GM12878 (cell line): ENCODE results near the gene DONSON. TPM values are rescaled to one million over a fixed set of nuclear protein-coding genes. Genes with fewer than 3 reads are reported as not detected.
A peak's percentile ranks its signal among the peaks of the same experiment; 100 is the strongest.

Experiments
- CUX1 ChIP-seq: IDR thresholded peaks from 2 replicates; pipeline ENCODE4 v1.6.1; 2012; ENCODE audit warnings: improper control_type of control experiment, low read depth, low read length; ENCODE audit not compliant: insufficient replicate concordance
- E4F1 ChIP-seq: fragments of 450-650 bp; IDR thresholded peaks from 2 replicates; pipeline ENCODE4 v1.6.1; 2018; ENCODE audit warnings: borderline replicate concordance, mild to moderate bottlenecking; ENCODE audit not compliant: partially characterized antibody
- FOXK2 ChIP-seq: fragments of 450-650 bp; IDR thresholded peaks from 2 replicates; pipeline ENCODE4 v1.6.1; 2017; ENCODE audit warnings: mild to moderate bottlenecking, moderate library complexity
- HDGF ChIP-seq: fragments of 450-650 bp; IDR thresholded peaks from 2 replicates; pipeline ENCODE4 v1.6.1; 2016; ENCODE audit warnings: antibody characterized with exemption
- IRF4 ChIP-seq: IDR thresholded peaks from 2 replicates; pipeline ENCODE4 v1.6.1; 2011; ENCODE audit warnings: low read depth, low read length
- LARP7 ChIP-seq: fragments of 450-650 bp; IDR thresholded peaks from 2 replicates; pipeline ENCODE4 v1.6.1; 2017; ENCODE audit warnings: mild to moderate bottlenecking
- MXI1 ChIP-seq: fragments of 150-350 bp; IDR thresholded peaks from 2 replicates; pipeline ENCODE4 v1.6.1; 2011; ENCODE audit warnings: low read depth, mild to moderate bottlenecking, inconsistent platforms, low read length, improper control_type of control experiment
- ZNF207 ChIP-seq: fragments of 450-650 bp; IDR thresholded peaks from 2 replicates; pipeline ENCODE4 v1.6.1; 2014; ENCODE audit warnings: antibody characterized with exemption, mild to moderate bottlenecking, borderline replicate concordance
- polyA plus RNA-seq, 11 experiments: library from polyadenylated mRNA; depleted of rRNA in 4 of 11; unstranded in 6 of 11; stranded (reverse) in 5 of 11; fragments of >200 nt; fragmentation: Nextera tagmentation in 4 of 11; fragmentation: Illumina TruSeq in 1 of 11; extraction: Ambion mirVana in 4 of 11; extraction: Trizol in 1 of 11; gene quantifications; 1 replicate in 1 of 11; 2 replicates in 10 of 11; pipeline versions ENCODE4 v1.2.1 to v1.2.3, GENCODE V29; 2011 to 2016; ENCODE audit warnings: inconsistent platforms in 2 of 11, missing spikeins in 2 of 11, low read depth in 1 of 11
- total RNA-seq, 4 experiments: library from RNA; depleted of rRNA in 3 of 4; stranded (reverse); fragments of >200 nt in 3 of 4; fragmentation: Illumina TruSeq in 1 of 4; extraction: Trizol in 1 of 4; gene quantifications; 2 replicates each; pipeline versions ENCODE4 v1.2.1 to v1.2.3, GENCODE V29; 2013 to 2021

The DONSON gene
- total and polyA plus RNA-seq, 10 of the 15 experiments (the other 5 are each of a cell fraction or from before 2014, with no cell fraction given), result 13.6 to 51.2 (median 32.2) TPM

- TF ChIP-seq E4F1 (no peak), CUX1 (no peak), HDGF (peak; percentile 29; the same call in 1 of the 2 replicates), MXI1 (no peak; the same call in none of the 2 replicates), FOXK2 (no peak), LARP7 (no peak; the same call in 1 of the 2 replicates), IRF4 (0 out of 2 replicates have a peak, but pooled peaks have one; percentile 29), ZNF207 (0 out of 2 replicates have a peak, but pooled peaks have one; percentile 66)
- TF ChIP-seq, all 136 proteins: peak for 54
Measured at GRCh38 chr21:33542640-33543504, 45.6 kb downstream of the DONSON start, which contains the start of gene SON (continued).
